C4-2B (cell line): ENCODE data around the gene CBY1.

Experiments
- ZFX ChIP-seq: fragments of 450-650 bp; IDR thresholded peaks from 2 replicates; pipeline ENCODE4 v1.6.1; 2017
- TF ChIP-seq, protein P1 (sequence below): fragments of 450-650 bp; conservative IDR thresholded peaks from 2 replicates; pipeline ENCODE4 v1.5.1; 2017; ENCODE audit warnings: mild to moderate bottlenecking

- TF ChIP-seq, protein P1, sequence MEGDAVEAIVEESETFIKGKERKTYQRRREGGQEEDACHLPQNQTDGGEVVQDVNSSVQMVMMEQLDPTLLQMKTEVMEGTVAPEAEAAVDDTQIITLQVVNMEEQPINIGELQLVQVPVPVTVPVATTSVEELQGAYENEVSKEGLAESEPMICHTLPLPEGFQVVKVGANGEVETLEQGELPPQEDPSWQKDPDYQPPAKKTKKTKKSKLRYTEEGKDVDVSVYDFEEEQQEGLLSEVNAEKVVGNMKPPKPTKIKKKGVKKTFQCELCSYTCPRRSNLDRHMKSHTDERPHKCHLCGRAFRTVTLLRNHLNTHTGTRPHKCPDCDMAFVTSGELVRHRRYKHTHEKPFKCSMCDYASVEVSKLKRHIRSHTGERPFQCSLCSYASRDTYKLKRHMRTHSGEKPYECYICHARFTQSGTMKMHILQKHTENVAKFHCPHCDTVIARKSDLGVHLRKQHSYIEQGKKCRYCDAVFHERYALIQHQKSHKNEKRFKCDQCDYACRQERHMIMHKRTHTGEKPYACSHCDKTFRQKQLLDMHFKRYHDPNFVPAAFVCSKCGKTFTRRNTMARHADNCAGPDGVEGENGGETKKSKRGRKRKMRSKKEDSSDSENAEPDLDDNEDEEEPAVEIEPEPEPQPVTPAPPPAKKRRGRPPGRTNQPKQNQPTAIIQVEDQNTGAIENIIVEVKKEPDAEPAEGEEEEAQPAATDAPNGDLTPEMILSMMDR: no peak
- no peak for TF ChIP-seq ZFX
These were observed 46.2 kb upstream of the CBY1 start for GRCh38 chr22:38610234-38610633.
